A673 (cell line): Measurements from ENCODE around the gene SLIT1.

ENCODE experiments used
- EZH2 ChIP-seq: fragments of 200-600 bp; sonication (generic); IDR thresholded peaks from 2 replicates; pipeline ENCODE4 v1.6.1; 2017; ENCODE audit warnings: borderline replicate concordance, low read depth, mild to moderate bottlenecking, mixed read lengths, antibody characterized with exemption, low read length; ENCODE audit not compliant: poor library complexity, severe bottlenecking
- TF ChIP-seq, protein P1 (sequence below): fragments of 300-800, 200-600 bp; sonication (generic); conservative IDR thresholded peaks from 2 replicates; pipeline ENCODE4 v1.5.1; 2017; ENCODE audit warnings: low read depth, mild to moderate bottlenecking, antibody characterized with exemption, low read length, moderate library complexity, mixed read lengths

DNA sequence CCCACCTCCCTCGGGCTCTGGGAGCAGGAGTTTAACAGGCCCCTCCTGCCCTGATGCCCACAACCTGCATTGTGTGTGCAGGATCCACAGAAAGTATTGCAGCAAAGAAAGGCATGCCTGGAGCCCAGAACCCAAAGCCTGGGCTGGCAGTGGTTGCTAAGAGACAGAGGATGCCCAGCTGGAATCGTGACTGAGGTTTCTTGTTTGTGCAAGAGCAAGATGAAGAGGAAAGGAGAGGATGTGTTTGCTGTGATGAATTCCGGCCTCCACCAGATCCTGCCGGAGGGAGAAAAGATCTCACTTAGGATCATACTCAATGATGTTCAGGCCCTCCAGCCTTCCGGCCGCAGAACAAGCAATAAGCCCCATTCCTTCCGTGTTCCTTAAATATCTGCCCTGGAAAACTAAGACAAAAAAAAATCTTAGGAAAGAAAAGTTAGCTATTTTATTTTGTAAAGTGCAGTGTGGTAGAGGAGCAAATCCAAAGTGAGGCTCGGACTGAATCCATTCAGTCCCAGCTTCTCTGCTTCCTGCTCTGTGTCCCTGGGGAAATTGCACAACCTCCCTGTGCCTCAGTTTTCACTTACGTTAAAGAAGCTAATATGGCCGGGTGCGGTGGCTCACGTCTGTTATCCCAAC is 57.1 kb downstream of the SLIT1 start:
- TF ChIP-seq, protein P1, sequence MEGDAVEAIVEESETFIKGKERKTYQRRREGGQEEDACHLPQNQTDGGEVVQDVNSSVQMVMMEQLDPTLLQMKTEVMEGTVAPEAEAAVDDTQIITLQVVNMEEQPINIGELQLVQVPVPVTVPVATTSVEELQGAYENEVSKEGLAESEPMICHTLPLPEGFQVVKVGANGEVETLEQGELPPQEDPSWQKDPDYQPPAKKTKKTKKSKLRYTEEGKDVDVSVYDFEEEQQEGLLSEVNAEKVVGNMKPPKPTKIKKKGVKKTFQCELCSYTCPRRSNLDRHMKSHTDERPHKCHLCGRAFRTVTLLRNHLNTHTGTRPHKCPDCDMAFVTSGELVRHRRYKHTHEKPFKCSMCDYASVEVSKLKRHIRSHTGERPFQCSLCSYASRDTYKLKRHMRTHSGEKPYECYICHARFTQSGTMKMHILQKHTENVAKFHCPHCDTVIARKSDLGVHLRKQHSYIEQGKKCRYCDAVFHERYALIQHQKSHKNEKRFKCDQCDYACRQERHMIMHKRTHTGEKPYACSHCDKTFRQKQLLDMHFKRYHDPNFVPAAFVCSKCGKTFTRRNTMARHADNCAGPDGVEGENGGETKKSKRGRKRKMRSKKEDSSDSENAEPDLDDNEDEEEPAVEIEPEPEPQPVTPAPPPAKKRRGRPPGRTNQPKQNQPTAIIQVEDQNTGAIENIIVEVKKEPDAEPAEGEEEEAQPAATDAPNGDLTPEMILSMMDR = no peak
- no peak for TF ChIP-seq EZH2
